Activated CD4-positive, alpha-beta memory T cell treated with anti-CD3 and anti-CD28 coated beads, Interleukin-2, amount 10 ng/mL, durations not matched to agents 7 days and 5 days (primary cell): ENCODE data around the gene MPHOSPH8. TPM values are rescaled to one million over a fixed set of nuclear protein-coding genes. Genes with fewer than 3 reads are reported as not detected.
"Not testable (repeated sequence)": the region's sequence is repeated elsewhere in the genome, so short reads cannot be mapped to it uniquely, and the experiment has no call there.

Experiments
- CTCF ChIA-PET: fragments of 350-600 bp; sonication (Branson Sonifier 250); formaldehyde crosslinking; loops from one replicate; lab custom pipeline; 2021; ENCODE audit warnings: antibody characterized with exemption, inconsistent platforms; lab: Charles Lee
- POLR2A ChIA-PET: fragments of 350-600 bp; sonication (Branson Sonifier 250); formaldehyde crosslinking; loops from one replicate; lab custom pipeline; 2021; ENCODE audit warnings: antibody characterized with exemption; lab: Charles Lee
- DNase-seq: peaks from one replicate; pipeline ENCODE4 v3.0.0-alpha.2; 2020
- H3K27ac Mint-ChIP-seq: one replicate; pipeline ENCODE4 v1.8.0; 2021; ENCODE audit warnings: mild to moderate bottlenecking, mixed read lengths
- H3K27me3 Mint-ChIP-seq: one replicate; pipeline ENCODE4 v1.8.0; 2021; ENCODE audit warnings: mixed read lengths
- H3K36me3 Mint-ChIP-seq: one replicate; pipeline ENCODE4 v1.8.0; 2021; ENCODE audit warnings: low read depth, mixed read lengths
- H3K4me1 Mint-ChIP-seq: one replicate; pipeline ENCODE4 v1.8.0; 2021; ENCODE audit warnings: mixed read lengths
- H3K4me3 Mint-ChIP-seq: one replicate; pipeline ENCODE4 v1.8.0; 2021; ENCODE audit warnings: mild to moderate bottlenecking, mixed read lengths
- H3K9me3 Mint-ChIP-seq: one replicate; pipeline ENCODE4 v1.8.0; 2021; ENCODE audit warnings: mixed read lengths
- total RNA-seq, 2 experiments: library from RNA; stranded (reverse); gene quantifications; one replicate each; pipeline ENCODE4 v1.2.3, GENCODE V29; 2021

The MPHOSPH8 gene
- total RNA-seq, 2 experiments from 2014 or later, result 44.4 to 47.2 TPM

- ChIA-PET CTCF (interaction anchor here (1.1 kb wide), 1 partner anchor 9 kb away, joined by 3 read pairs; no protein-coding TSS in a partner anchor), POLR2A (no interaction called here)
- H3K27ac Mint-ChIP-seq, result no peak overlapping the region
- no peak for DNase-seq
- H3K4me3 Mint-ChIP-seq, result no peak overlapping the region
- no peaks in the 10 kb centered on the region for H3K9me3 Mint-ChIP-seq
- peaks cover 5% of the 10 kb centered on the region for H3K4me1 Mint-ChIP-seq
- H3K36me3 Mint-ChIP-seq, result peaks cover 71% of the 10 kb centered on the region
- no peaks in the 10 kb centered on the region for H3K27me3 Mint-ChIP-seq
These were observed 40.3 kb downstream of the MPHOSPH8 start for GRCh38 chr13:19673473-19674430.

GRCh38 chr13:19674898-19675297 lies 41.4 kb downstream of the MPHOSPH8 start:
- no peaks in the 10 kb centered on the region for H3K9me3 Mint-ChIP-seq
- CTCF ChIA-PET, result interaction anchor here (1.1 kb wide), 1 partner anchor 8 kb away, joined by 3 read pairs; no protein-coding TSS in a partner anchor
- H3K27ac Mint-ChIP-seq, result no peak overlapping the region
- H3K4me1 Mint-ChIP-seq, result peaks cover 5% of the 10 kb centered on the region
- DNase-seq, result no peak
- POLR2A ChIA-PET, result no interaction called here
- H3K36me3 Mint-ChIP-seq, result peaks cover 63% of the 10 kb centered on the region
- H3K4me3 Mint-ChIP-seq, result no peak overlapping the region
- H3K27me3 Mint-ChIP-seq, result no peaks in the 10 kb centered on the region

- Mint-ChIP-seq H3K4me3 (no peak overlapping the region), H3K4me1 (peaks cover 5% of the 10 kb centered on the region), H3K27me3 (no peaks in the 10 kb centered on the region), H3K9me3 (no peaks in the 10 kb centered on the region), H3K27ac (peak overlapping the region; percentile 17), H3K36me3 (peaks cover 55% of the 10 kb centered on the region)
- ChIA-PET POLR2A (interaction anchor here (0.8 kb wide), 1 partner anchor 42 kb away, joined by 3 read pairs; no protein-coding TSS in a partner anchor), CTCF (no interaction called here)
- no peak for DNase-seq
These were observed 42.7 kb downstream of the MPHOSPH8 start for GRCh38 chr13:19676168-19676567.

GRCh38 chr13:19680751-19681150 lies 47.3 kb downstream of the MPHOSPH8 start:
- DNase-seq, result no peak
- CTCF ChIA-PET, result interaction anchor here (0.7 kb wide), 1 partner anchor 32 kb away, joined by 3 read pairs; no protein-coding TSS in a partner anchor
- H3K4me3 Mint-ChIP-seq, result no peak overlapping the region
- H3K9me3 Mint-ChIP-seq, result no peaks in the 10 kb centered on the region
- H3K36me3 Mint-ChIP-seq, result peaks cover 27% of the 10 kb centered on the region
- no peaks in the 10 kb centered on the region for H3K27me3 Mint-ChIP-seq
- POLR2A ChIA-PET, result no interaction called here
- peaks cover 19% of the 10 kb centered on the region for H3K4me1 Mint-ChIP-seq
- no peak overlapping the region for H3K27ac Mint-ChIP-seq

GRCh38 chr13:19681517-19681916 lies 48.1 kb downstream of the MPHOSPH8 start:
- Mint-ChIP-seq H3K36me3 (peaks cover 20% of the 10 kb centered on the region), H3K9me3 (no peaks in the 10 kb centered on the region), H3K4me3 (no peak overlapping the region), H3K4me1 (peaks cover 19% of the 10 kb centered on the region), H3K27me3 (no peaks in the 10 kb centered on the region), H3K27ac (no peak overlapping the region)
- POLR2A ChIA-PET, result interaction anchor here (0.8 kb wide), 1 partner anchor 15 kb away, joined by 3 read pairs; no protein-coding TSS in a partner anchor
- no peak for DNase-seq
- CTCF ChIA-PET, result interaction anchor here (0.8 kb wide), 1 partner anchor 113 kb away, joined by 4 read pairs; no protein-coding TSS in a partner anchor

GRCh38 chr13:19685034-19685433 lies 51.6 kb downstream of the MPHOSPH8 start:
- H3K36me3 Mint-ChIP-seq, result peaks cover 9% of the 10 kb centered on the region
- POLR2A ChIA-PET, result no interaction called here
- DNase-seq, result no peak
- no peak overlapping the region for H3K4me3 Mint-ChIP-seq
- no peaks in the 10 kb centered on the region for H3K27me3 Mint-ChIP-seq
- H3K4me1 Mint-ChIP-seq, result peaks cover 14% of the 10 kb centered on the region
- H3K27ac Mint-ChIP-seq, result no peak overlapping the region
- CTCF ChIA-PET, result no interaction called here
- no peaks in the 10 kb centered on the region for H3K9me3 Mint-ChIP-seq

- H3K4me3 Mint-ChIP-seq, result no peak overlapping the region
These were observed 52.0 kb downstream of the MPHOSPH8 start for GRCh38 chr13:19685437-19685836.

GRCh38 chr13:19691447-19691846 lies 58.0 kb downstream of the MPHOSPH8 start:
- CTCF ChIA-PET, H3K9me3 Mint-ChIP-seq, H3K27me3 Mint-ChIP-seq, DNase-seq, POLR2A ChIA-PET, H3K27ac Mint-ChIP-seq, H3K4me3 Mint-ChIP-seq: not testable (repeated sequence)
- Mint-ChIP-seq H3K36me3 (peaks cover 29% of the 10 kb centered on the region), H3K4me1 (peaks cover 20% of the 10 kb centered on the region)

More at GRCh38 chr13:19685437-19685836, 52.0 kb downstream of the MPHOSPH8 start:
- no peak overlapping the region for H3K27ac Mint-ChIP-seq
- no peaks in the 10 kb centered on the region for H3K27me3 Mint-ChIP-seq
- no peak for DNase-seq
- ChIA-PET POLR2A (no interaction called here), CTCF (no interaction called here)
- H3K9me3 Mint-ChIP-seq, result no peaks in the 10 kb centered on the region
- peaks cover 14% of the 10 kb centered on the region for H3K4me1 Mint-ChIP-seq
- peaks cover 9% of the 10 kb centered on the region for H3K36me3 Mint-ChIP-seq

- H3K9me3 Mint-ChIP-seq, result no peaks in the 10 kb centered on the region
- no peak overlapping the region for H3K4me3 Mint-ChIP-seq
- peaks cover 37% of the 10 kb centered on the region for H3K36me3 Mint-ChIP-seq
- CTCF ChIA-PET, result no interaction called here
- H3K4me1 Mint-ChIP-seq, result peaks cover 20% of the 10 kb centered on the region
- POLR2A ChIA-PET, result no interaction called here
- H3K27me3 Mint-ChIP-seq, result no peaks in the 10 kb centered on the region
- H3K27ac Mint-ChIP-seq, result no peak overlapping the region
- DNase-seq, result no peak
These were observed 62.0 kb downstream of the MPHOSPH8 start for GRCh38 chr13:19695428-19695827.

GRCh38 chr13:19695829-19696228 lies 62.4 kb downstream of the MPHOSPH8 start:
- POLR2A ChIA-PET, result interaction anchor here (1.0 kb wide), 1 partner anchor 14 kb away, joined by 3 read pairs; no protein-coding TSS in a partner anchor

GRCh38 chr13:19700963-19701362 lies 67.5 kb downstream of the MPHOSPH8 start:
- H3K27me3 Mint-ChIP-seq, H3K4me1 Mint-ChIP-seq, H3K9me3 Mint-ChIP-seq, H3K27ac Mint-ChIP-seq, POLR2A ChIA-PET, DNase-seq, CTCF ChIA-PET, H3K4me3 Mint-ChIP-seq: not testable (repeated sequence)
- H3K36me3 Mint-ChIP-seq, result peaks cover 16% of the 10 kb centered on the region

More at GRCh38 chr13:19695829-19696228, 62.4 kb downstream of the MPHOSPH8 start:
- H3K27ac Mint-ChIP-seq, result no peak overlapping the region
- H3K4me1 Mint-ChIP-seq, result peaks cover 17% of the 10 kb centered on the region
- peaks cover 35% of the 10 kb centered on the region for H3K36me3 Mint-ChIP-seq
- CTCF ChIA-PET, result no interaction called here
- no peak overlapping the region for H3K4me3 Mint-ChIP-seq
- no peaks in the 10 kb centered on the region for H3K9me3 Mint-ChIP-seq
- no peak for DNase-seq
- no peaks in the 10 kb centered on the region for H3K27me3 Mint-ChIP-seq

- H3K27me3 Mint-ChIP-seq, H3K9me3 Mint-ChIP-seq, H3K27ac Mint-ChIP-seq, DNase-seq, H3K4me3 Mint-ChIP-seq, POLR2A ChIA-PET, H3K4me1 Mint-ChIP-seq, CTCF ChIA-PET: not testable (repeated sequence)
- H3K36me3 Mint-ChIP-seq, result peaks cover 16% of the 10 kb centered on the region
These were observed 68.2 kb downstream of the MPHOSPH8 start for GRCh38 chr13:19701619-19702018.

- DNase-seq, POLR2A ChIA-PET, H3K27ac Mint-ChIP-seq, H3K27me3 Mint-ChIP-seq, H3K4me1 Mint-ChIP-seq, H3K4me3 Mint-ChIP-seq, CTCF ChIA-PET, H3K9me3 Mint-ChIP-seq: not testable (repeated sequence)
- peaks cover 14% of the 10 kb centered on the region for H3K36me3 Mint-ChIP-seq
These were observed 70.8 kb downstream of the MPHOSPH8 start for GRCh38 chr13:19704256-19704655.
